ENCODE data around the gene SLC12A8. TPM values are rescaled to one million over a fixed set of nuclear protein-coding genes. Genes with fewer than 3 reads are reported as not detected.

SLC12A8 gene
- total and polyA plus RNA-seq, 2 donors (not counting 1 experiment from before 2014, with no cell fraction given), result 0.57 to 1.1 TPM

DNA sequence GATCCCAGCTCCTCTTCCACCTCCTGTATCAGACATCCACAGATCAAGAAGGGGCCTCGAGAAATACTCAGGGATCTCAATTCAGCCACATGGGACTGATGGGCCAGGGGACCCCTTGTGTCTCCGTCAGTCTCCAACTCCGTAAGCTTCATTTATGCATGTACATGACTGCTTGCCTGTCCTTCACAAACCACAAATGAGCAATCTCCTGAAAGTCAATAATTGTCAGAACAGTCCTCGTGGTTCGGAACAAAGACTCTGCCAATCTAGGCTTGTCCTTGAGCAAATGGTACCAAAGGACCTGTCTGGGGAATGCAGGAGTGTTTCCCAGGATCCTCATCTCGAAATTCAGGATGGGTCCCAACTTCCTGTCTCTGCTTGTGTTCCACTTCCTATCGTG, 20.8 kb downstream of the SLC12A8 start:
- Histone ChIP-seq H3K79me2 (ENCODE audit: control insufficient read depth, insufficient read depth, low read length) (no peaks in the 10 kb centered on the region), H3K36me3 (replicated peaks in 1 of 2; ENCODE audit: control extremely low read depth in 1 of 2, control insufficient read depth in 1 of 2, extremely low read depth in 1 of 2, insufficient read depth in 2 of 2, low read length in 1 of 2) (no peaks in the 10 kb centered on the region), H4K20me1 (ENCODE audit: control insufficient read depth, insufficient read depth, low read length, poor library complexity, severe bottlenecking) (no peaks in the 10 kb centered on the region), H3K9ac (ENCODE audit: low read length) (peak overlapping the region; percentile 15), H2AFZ (ENCODE audit: insufficient read depth, low read depth, low read length, poor library complexity, severe bottlenecking) (peak overlapping the region; percentile 57), H3K4me1 (ENCODE audit: control insufficient read depth in 2 of 2, insufficient read depth in 2 of 2, low read length in 2 of 2) (peaks cover 0 to 11% of the 10 kb centered on the region in 2 donors), H3K4me2 (replicated peaks; ENCODE audit: low read depth, low read length, poor library complexity, severe bottlenecking) (peak overlapping the region; percentile 48), H3K27ac (ENCODE audit: low read length in 2 of 2) (no peak overlapping the region), H3K27me3 (replicated peaks in 1 of 4; ENCODE audit: control extremely low read depth in 1 of 4, control insufficient read depth in 3 of 4, insufficient read depth in 4 of 4, low read length in 3 of 4) (no peaks in the 10 kb centered on the region), H3K9me3 (ENCODE audit: control extremely low read depth in 1 of 3, control insufficient read depth in 2 of 3, insufficient read depth in 1 of 3, low read length in 2 of 3) (peaks cover 0 to 2% (median 0%) of the 10 kb centered on the region in 3 donors), H3K4me3 (ENCODE audit: control extremely low read depth in 1 of 5, extremely low read depth in 1 of 5, insufficient read depth in 1 of 5, low read depth in 2 of 5, low read length in 4 of 5) (no peak overlapping the region)
- CTCF ChIA-PET, result no interaction called here
- ATAC-seq (ENCODE audit: low read depth) (no peak), DNase-seq (no peak)
- WGBS (ENCODE audit: insufficient coverage), result 81% methylated on average over 6 of the region's 7 CpGs
- Mint-ChIP-seq H3K4me1 (peaks cover 13% of the 10 kb centered on the region), H3K4me3 (peak overlapping the region; percentile 66), H3K27me3 (no peaks in the 10 kb centered on the region), H3K27ac (no peak overlapping the region), H3K9me3 (ENCODE audit: insufficient read depth) (no peaks in the 10 kb centered on the region)
- POLR2A ChIA-PET, result interaction anchor here (0.7 kb wide), 1 partner anchor 13 kb away, joined by 4 read pairs; no protein-coding TSS in a partner anchor
- TF ChIP-seq, protein P1, sequence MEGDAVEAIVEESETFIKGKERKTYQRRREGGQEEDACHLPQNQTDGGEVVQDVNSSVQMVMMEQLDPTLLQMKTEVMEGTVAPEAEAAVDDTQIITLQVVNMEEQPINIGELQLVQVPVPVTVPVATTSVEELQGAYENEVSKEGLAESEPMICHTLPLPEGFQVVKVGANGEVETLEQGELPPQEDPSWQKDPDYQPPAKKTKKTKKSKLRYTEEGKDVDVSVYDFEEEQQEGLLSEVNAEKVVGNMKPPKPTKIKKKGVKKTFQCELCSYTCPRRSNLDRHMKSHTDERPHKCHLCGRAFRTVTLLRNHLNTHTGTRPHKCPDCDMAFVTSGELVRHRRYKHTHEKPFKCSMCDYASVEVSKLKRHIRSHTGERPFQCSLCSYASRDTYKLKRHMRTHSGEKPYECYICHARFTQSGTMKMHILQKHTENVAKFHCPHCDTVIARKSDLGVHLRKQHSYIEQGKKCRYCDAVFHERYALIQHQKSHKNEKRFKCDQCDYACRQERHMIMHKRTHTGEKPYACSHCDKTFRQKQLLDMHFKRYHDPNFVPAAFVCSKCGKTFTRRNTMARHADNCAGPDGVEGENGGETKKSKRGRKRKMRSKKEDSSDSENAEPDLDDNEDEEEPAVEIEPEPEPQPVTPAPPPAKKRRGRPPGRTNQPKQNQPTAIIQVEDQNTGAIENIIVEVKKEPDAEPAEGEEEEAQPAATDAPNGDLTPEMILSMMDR (IDR thresholded peaks at IDR 0.05), result no peak
- no peak for TF ChIP-seq EZH2 (IDR thresholded peaks at IDR 0.05; ENCODE audit: borderline replicate concordance, insufficient read depth, low read depth, low read length, poor library complexity, severe bottlenecking)
- intact Hi-C loops (cut with micrococcal nuclease), result no loop called here

DNA sequence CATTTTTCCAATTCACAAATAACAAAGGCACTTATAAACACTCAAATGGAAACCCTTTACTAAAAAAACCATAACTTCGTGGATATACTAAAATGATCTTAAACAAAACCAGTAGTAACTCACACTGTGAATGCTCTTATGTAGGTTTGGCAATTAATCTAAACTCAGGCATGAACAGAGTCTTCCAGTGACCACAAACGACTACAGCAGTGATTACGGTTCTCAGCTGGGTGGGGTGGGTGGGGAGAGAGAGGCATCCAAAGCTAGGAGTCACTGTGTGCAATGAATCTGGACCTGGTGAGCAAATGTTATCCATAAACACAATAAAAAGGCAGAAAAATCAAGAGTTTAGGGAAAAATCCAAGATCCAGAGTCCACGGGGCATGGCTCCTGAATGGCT, 21.3 kb downstream of the SLC12A8 start:
- no peak overlapping the region for H3K27ac Mint-ChIP-seq
- Histone ChIP-seq H3K79me2 (ENCODE audit: control insufficient read depth, insufficient read depth, low read length) (no peaks in the 10 kb centered on the region), H3K27me3 (replicated peaks in 1 of 4; ENCODE audit: control extremely low read depth in 1 of 4, control insufficient read depth in 3 of 4, insufficient read depth in 4 of 4, low read length in 3 of 4) (no peaks in the 10 kb centered on the region), H3K4me3 (ENCODE audit: control extremely low read depth in 1 of 5, extremely low read depth in 1 of 5, insufficient read depth in 1 of 5, low read depth in 2 of 5, low read length in 4 of 5) (no peak overlapping the region), H3K4me1 (ENCODE audit: control insufficient read depth in 2 of 2, insufficient read depth in 2 of 2, low read length in 2 of 2) (peaks cover 0 to 11% of the 10 kb centered on the region in 2 donors), H4K20me1 (ENCODE audit: control insufficient read depth, insufficient read depth, low read length, poor library complexity, severe bottlenecking) (no peaks in the 10 kb centered on the region), H3K36me3 (replicated peaks in 1 of 2; ENCODE audit: control extremely low read depth in 1 of 2, control insufficient read depth in 1 of 2, extremely low read depth in 1 of 2, insufficient read depth in 2 of 2, low read length in 1 of 2) (no peaks in the 10 kb centered on the region), H3K9me3 (ENCODE audit: control extremely low read depth in 1 of 3, control insufficient read depth in 2 of 3, insufficient read depth in 1 of 3, low read length in 2 of 3) (peaks cover 0 to 2% (median 0%) of the 10 kb centered on the region in 3 donors), H2AFZ (ENCODE audit: insufficient read depth, low read depth, low read length, poor library complexity, severe bottlenecking) (no peak overlapping the region), H3K9ac (ENCODE audit: low read length) (no peak overlapping the region), H3K27ac (ENCODE audit: low read length in 2 of 2) (no peak overlapping the region), H3K4me2 (replicated peaks; ENCODE audit: low read depth, low read length, poor library complexity, severe bottlenecking) (no peak overlapping the region)
- WGBS (ENCODE audit: insufficient coverage), result 100% methylated on average over 1 of the region's 4 CpGs
- no peak overlapping the region for H3K4me3 Mint-ChIP-seq
- ChIA-PET POLR2A (no interaction called here), CTCF (no interaction called here)
- DNase-seq (no peak), ATAC-seq (ENCODE audit: low read depth) (no peak)
- TF ChIP-seq EZH2 (IDR thresholded peaks at IDR 0.05; ENCODE audit: borderline replicate concordance, insufficient read depth, low read depth, low read length, poor library complexity, severe bottlenecking), result no peak
- TF ChIP-seq, protein P1 (IDR thresholded peaks at IDR 0.05), result no peak
- no peaks in the 10 kb centered on the region for H3K9me3 Mint-ChIP-seq (ENCODE audit: insufficient read depth)
- H3K4me1 Mint-ChIP-seq, result peaks cover 14% of the 10 kb centered on the region
- no peaks in the 10 kb centered on the region for H3K27me3 Mint-ChIP-seq
- intact Hi-C loops (cut with micrococcal nuclease), result no loop called here

All from B cell (primary cell).